Mesendoderm (in vitro differentiated cells): Measurements from ENCODE around the gene GPR68.

Experiments used
- DNase-seq: peaks from one replicate; pipeline ENCODE4 v3.0.0; 2013
- H2AK5ac ChIP-seq: 2 replicates; pipeline ENCODE4 v1.6.1; 2013; ENCODE audit warnings: low read length, inconsistent platforms
- H2BK120ac ChIP-seq: 2 replicates; pipeline ENCODE4 v1.6.1; 2013; ENCODE audit warnings: low read depth, mild to moderate bottlenecking, low read length, moderate library complexity, mixed read lengths
- H2BK15ac ChIP-seq: replicated peaks from 2 replicates; pipeline ENCODE4 v1.6.1; 2013; ENCODE audit warnings: low read depth, mild to moderate bottlenecking, moderate library complexity
- H2BK5ac ChIP-seq: 2 replicates; pipeline ENCODE4 v1.6.1; 2013; ENCODE audit warnings: low read length, inconsistent platforms
- H3K18ac ChIP-seq: 2 replicates; pipeline ENCODE4 v1.6.1; 2013; ENCODE audit warnings: mild to moderate bottlenecking, low read length, mixed read lengths
- H3K23ac ChIP-seq: one replicate; pipeline ENCODE4 v1.6.1; 2013; ENCODE audit warnings: low read length
- H3K27ac ChIP-seq: 2 replicates; pipeline ENCODE4 v1.5.1; 2013; ENCODE audit warnings: low read depth, mild to moderate bottlenecking, inconsistent platforms, low read length, moderate library complexity
- H3K27me3 ChIP-seq: 2 replicates; pipeline ENCODE4 v1.6.1; 2013; ENCODE audit warnings: low read length, control low read depth, mild to moderate bottlenecking, inconsistent platforms; ENCODE audit not compliant: insufficient read depth, poor library complexity
- H3K36me3 ChIP-seq: 2 replicates; pipeline ENCODE4 v1.6.1; 2013; ENCODE audit warnings: low read length, inconsistent platforms; ENCODE audit not compliant: control insufficient read depth, insufficient read depth
- H3K4ac ChIP-seq: one replicate; pipeline ENCODE4 v1.6.1; 2013; ENCODE audit warnings: low read depth, mild to moderate bottlenecking, low read length, moderate library complexity
- H3K4me1 ChIP-seq: 2 replicates; pipeline ENCODE4 v1.6.1; 2013; ENCODE audit warnings: low read depth, low read length, inconsistent platforms; ENCODE audit not compliant: control insufficient read depth
- H3K4me2 ChIP-seq: 2 replicates; pipeline ENCODE4 v1.6.1; 2013; ENCODE audit warnings: low read length
- H3K4me3 ChIP-seq: 2 replicates; pipeline ENCODE4 v1.5.1; 2013; ENCODE audit warnings: mild to moderate bottlenecking, low read length
- H3K56ac ChIP-seq: one replicate; pipeline ENCODE4 v1.6.1; 2013; ENCODE audit warnings: low read length
- H3K79me1 ChIP-seq: 2 replicates; pipeline ENCODE4 v1.6.1; 2013; ENCODE audit warnings: low read length, inconsistent platforms
- H3K79me2 ChIP-seq: 2 replicates; pipeline ENCODE4 v1.6.1; 2013; ENCODE audit warnings: mild to moderate bottlenecking, low read length; ENCODE audit not compliant: control insufficient read depth, insufficient read depth
- H3K9ac ChIP-seq: 2 replicates; pipeline ENCODE4 v1.6.1; 2013; ENCODE audit warnings: low read length, inconsistent platforms
- H4K5ac ChIP-seq: one replicate; pipeline ENCODE4 v1.6.1; 2013; ENCODE audit warnings: low read length
- H4K8ac ChIP-seq: one replicate; pipeline ENCODE4 v1.6.1; 2013; ENCODE audit warnings: low read depth, mild to moderate bottlenecking, control low read depth, low read length, moderate library complexity
- whole genome bisulfite sequencing: extraction: QIAGEN DNeasy Blood & Tissue Kit; methylation state at CpG from one replicate; pipeline ENCODE4 v1.1.7; 2013; ENCODE audit warnings: low lambda C conversion rate, missing lambda C conversion rate; ENCODE audit not compliant: insufficient coverage; ENCODE audit errors: extremely low coverage; 5-methylcytosine and 5-hydroxymethylcytosine counted together

GPR68 gene

GRCh38 chr14:91290986-91291385, 46.5 kb upstream of the GPR68 start:
- WGBS: no CpG with 5 or more reads among the region's 10 CpGs
- no peak overlapping the region for H3K23ac ChIP-seq
- H3K4me3 ChIP-seq: no peak overlapping the region
- no peaks in the 10 kb centered on the region for H3K4me1 ChIP-seq
- no peak for DNase-seq
- H3K18ac ChIP-seq: no peak overlapping the region
- H3K27me3 ChIP-seq: no peaks in the 10 kb centered on the region
- H2BK15ac ChIP-seq: no peak overlapping the region
- no peak overlapping the region for H3K9ac ChIP-seq
- no peaks in the 10 kb centered on the region for H3K79me1 ChIP-seq
- no peak overlapping the region for H4K5ac ChIP-seq
- no peak overlapping the region for H3K4me2 ChIP-seq
- H2AK5ac ChIP-seq: no peak overlapping the region
- no peak overlapping the region for H3K4ac ChIP-seq
- H3K56ac ChIP-seq: no peak overlapping the region
- no peak overlapping the region for H2BK120ac ChIP-seq
- no peak overlapping the region for H2BK5ac ChIP-seq
- no peak overlapping the region for H4K8ac ChIP-seq
- no peak overlapping the region for H3K27ac ChIP-seq
- H3K36me3 ChIP-seq: peaks cover 9% of the 10 kb centered on the region
- H3K79me2 ChIP-seq: no peaks in the 10 kb centered on the region

GRCh38 chr14:91289464-91289863, 45.0 kb upstream of the GPR68 start:
- Histone ChIP-seq H2AK5ac (no peak overlapping the region), H3K23ac (no peak overlapping the region), H3K4me1 (no peaks in the 10 kb centered on the region), H3K56ac (no peak overlapping the region), H3K4me2 (no peak overlapping the region), H3K18ac (no peak overlapping the region), H3K79me2 (no peaks in the 10 kb centered on the region), H3K36me3 (peaks cover 9% of the 10 kb centered on the region), H3K27me3 (no peaks in the 10 kb centered on the region), H2BK5ac (no peak overlapping the region), H3K9ac (no peak overlapping the region), H3K27ac (no peak overlapping the region), H2BK120ac (no peak overlapping the region), H3K4ac (no peak overlapping the region), H4K8ac (no peak overlapping the region), H3K4me3 (no peak overlapping the region), H3K79me1 (no peaks in the 10 kb centered on the region), H4K5ac (no peak overlapping the region), H2BK15ac (no peak overlapping the region)
- no CpG with 5 or more reads among the region's 4 CpGs for WGBS
- DNase-seq: no peak

- Histone ChIP-seq H2BK5ac (no peak overlapping the region), H2AK5ac (no peak overlapping the region), H2BK120ac (no peak overlapping the region), H3K4ac (no peak overlapping the region), H3K27me3 (no peaks in the 10 kb centered on the region), H4K5ac (no peak overlapping the region), H3K79me2 (no peaks in the 10 kb centered on the region), H3K9ac (no peak overlapping the region), H3K23ac (no peak overlapping the region), H3K27ac (no peak overlapping the region), H3K4me3 (no peak overlapping the region), H3K4me2 (no peak overlapping the region), H3K79me1 (no peaks in the 10 kb centered on the region), H2BK15ac (no peak overlapping the region), H3K4me1 (no peaks in the 10 kb centered on the region), H3K18ac (no peak overlapping the region), H4K8ac (no peak overlapping the region), H3K36me3 (peaks cover 7% of the 10 kb centered on the region), H3K56ac (no peak overlapping the region)
- WGBS: no CpG with 5 or more reads among the region's 28 CpGs
- no peak for DNase-seq
Measured at GRCh38 chr14:91288876-91289275, 44.4 kb upstream of the GPR68 start.

- Histone ChIP-seq H2BK15ac (no peak overlapping the region), H2BK120ac (no peak overlapping the region), H3K56ac (no peak overlapping the region), H3K9ac (no peak overlapping the region), H3K4me2 (no peak overlapping the region), H3K79me1 (no peaks in the 10 kb centered on the region), H3K4me1 (no peaks in the 10 kb centered on the region), H3K27ac (no peak overlapping the region), H3K4me3 (no peak overlapping the region), H3K23ac (no peak overlapping the region), H3K4ac (no peak overlapping the region), H4K8ac (no peak overlapping the region), H2BK5ac (no peak overlapping the region), H3K79me2 (no peaks in the 10 kb centered on the region), H3K27me3 (no peaks in the 10 kb centered on the region), H4K5ac (no peak overlapping the region), H2AK5ac (no peak overlapping the region), H3K18ac (no peak overlapping the region), H3K36me3 (peaks cover 7% of the 10 kb centered on the region)
- peak; percentile 88 for DNase-seq
- no CpG with 5 or more reads among the region's 7 CpGs for WGBS
Measured at GRCh38 chr14:91286530-91286937, 42.0 kb upstream of the GPR68 start.

DNA sequence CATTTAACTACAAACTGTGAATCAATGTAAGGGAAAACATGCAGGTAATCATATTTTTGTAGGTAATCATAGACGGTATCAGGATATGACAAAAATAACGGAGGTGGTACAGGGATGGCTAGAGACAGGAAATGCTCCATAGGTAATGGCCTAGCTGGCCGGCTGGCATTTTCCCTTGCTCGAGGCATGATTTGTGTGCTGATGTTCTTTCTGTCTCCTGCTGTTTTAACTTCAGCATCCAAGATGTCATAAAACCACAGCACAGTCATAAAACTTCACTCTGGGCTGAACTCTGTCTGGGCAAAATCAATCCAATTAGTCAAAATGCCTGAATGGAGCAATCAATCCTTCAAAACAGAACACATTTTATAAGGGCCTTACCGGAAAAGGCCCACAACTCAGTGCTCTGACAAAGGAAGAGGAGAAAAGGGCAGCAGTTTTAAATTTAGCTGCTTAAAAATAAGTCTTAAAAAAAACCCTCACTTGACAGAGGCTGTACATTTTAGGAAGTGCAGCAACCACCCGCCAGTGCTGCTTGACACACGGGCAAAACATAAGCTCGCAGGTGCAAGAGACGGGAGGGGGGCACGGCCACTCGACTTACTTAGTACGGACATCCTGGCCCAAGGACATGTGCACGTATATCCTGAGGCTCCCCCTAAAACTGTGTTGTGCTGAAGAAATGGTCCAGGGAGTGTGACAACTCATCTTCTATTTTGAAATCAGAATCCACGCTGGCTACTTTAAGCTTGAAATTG, 40.5 kb upstream of the GPR68 start:
- Histone ChIP-seq H3K23ac (no peak overlapping the region), H3K9ac (no peak overlapping the region), H3K27me3 (no peaks in the 10 kb centered on the region), H4K8ac (no peak overlapping the region), H2AK5ac (no peak overlapping the region), H3K36me3 (peaks cover 7% of the 10 kb centered on the region), H3K27ac (no peak overlapping the region), H2BK120ac (no peak overlapping the region), H3K79me1 (no peaks in the 10 kb centered on the region), H3K56ac (no peak overlapping the region), H3K18ac (no peak overlapping the region), H3K4me2 (no peak overlapping the region), H3K79me2 (no peaks in the 10 kb centered on the region), H2BK5ac (no peak overlapping the region), H3K4me3 (no peak overlapping the region), H4K5ac (no peak overlapping the region), H3K4ac (no peak overlapping the region), H3K4me1 (no peaks in the 10 kb centered on the region), H2BK15ac (no peak overlapping the region)
- no peak for DNase-seq
- WGBS: no CpG with 5 or more reads among the region's 14 CpGs
